ENCODE results near the gene NUP210L. TPM values are rescaled to one million over a fixed set of nuclear protein-coding genes. Genes with fewer than 3 reads are reported as not detected.

NUP210L gene
- total and polyA plus RNA-seq, 9 of the 15 experiments (the other 6 are each of a cell fraction or from before 2014, with no cell fraction given) = 0.01 to 0.04 TPM; not detected in 7

DNA sequence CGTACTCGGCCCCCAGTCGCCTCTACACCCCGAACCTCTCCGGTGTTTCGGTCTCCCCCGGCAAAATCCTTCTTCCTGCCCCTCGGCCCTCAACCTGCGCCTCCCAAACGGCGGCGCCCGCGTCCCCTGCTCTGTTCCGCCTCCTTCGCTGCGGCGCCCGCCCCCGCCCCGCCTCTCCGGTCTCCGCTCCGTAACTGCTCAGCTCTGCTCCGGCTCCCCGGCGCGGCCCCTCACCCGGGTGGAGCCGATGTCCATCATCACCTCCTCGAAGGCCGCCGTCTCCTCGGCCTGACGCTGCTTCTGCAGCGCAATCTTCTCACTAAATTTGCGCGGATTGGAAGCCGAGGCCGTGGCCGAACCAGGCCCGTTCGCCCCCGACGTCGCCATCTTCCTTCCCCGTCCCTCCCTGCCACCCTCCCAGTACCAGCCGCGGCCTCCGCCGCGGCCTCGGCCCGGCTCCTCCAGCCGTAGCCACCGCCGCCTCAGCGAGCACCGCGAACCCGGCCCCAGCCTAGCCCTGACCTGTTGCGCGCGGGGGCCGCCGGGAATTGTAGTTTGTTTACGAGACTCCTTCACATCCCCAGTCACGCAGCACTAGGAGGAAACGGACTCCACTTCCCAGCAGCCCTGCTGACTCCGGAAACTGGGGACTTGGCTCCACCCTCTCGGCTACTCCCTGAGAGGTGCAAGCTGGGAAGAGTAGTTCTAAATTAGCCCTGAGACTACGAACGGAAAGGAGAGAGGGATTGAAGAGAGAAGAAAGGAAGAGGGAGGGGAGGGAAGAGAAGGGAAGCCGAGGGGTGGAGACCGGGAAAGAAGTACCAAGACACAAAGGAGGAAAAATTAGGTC, 196.5 kb downstream of the NUP210L start, which contains the start of gene CRTC2 (continued):
- TF ChIP-seq SNIP1 (IDR thresholded peaks at IDR 0.05; ENCODE audit: low read depth) (peak; percentile 43; the same call in 1 of the 2 replicates), SOX6 (IDR thresholded peaks at IDR 0.05) (no peak), GATA2 (CRISPR knock-in tag; IDR thresholded peaks at IDR 0.05) (no peak), DNMT1 (IDR thresholded peaks at IDR 0.05) (no peak), CTBP1 (IDR thresholded peaks at IDR 0.05; ENCODE audit: borderline replicate concordance) (peak; percentile 50), ELF4 (CRISPR knock-in tag; IDR thresholded peaks at IDR 0.05) (peak; percentile 93), HDGF (IDR thresholded peaks at IDR 0.05) (0 out of 2 replicates have a peak, but pooled peaks have one; percentile 18), MIER1 (IDR thresholded peaks at IDR 0.05; ENCODE audit: low read depth) (no peak), RBM39 (optimal IDR thresholded peaks at IDR 0.05; ENCODE audit: low read depth, low read length) (no peak), POLR2H (tag; IDR thresholded peaks at IDR 0.05; ENCODE audit: low read depth) (peak; percentile 68), POLR2AphosphoS2 (IDR thresholded peaks at IDR 0.05; ENCODE audit: low read length) (peak; percentile 92), ZNF23 (CRISPR knock-in tag; IDR thresholded peaks at IDR 0.05) (no peak), NR2C1 (IDR thresholded peaks at IDR 0.05) (peak; percentile 98), NR2C1 (tag; IDR thresholded peaks at IDR 0.05) (peak; percentile 99), ZNF77 (CRISPR knock-in tag; IDR thresholded peaks at IDR 0.05) (no peak), KLF6 (CRISPR knock-in tag; IDR thresholded peaks at IDR 0.05; ENCODE audit: borderline replicate concordance) (peak; percentile 79; the same call in 1 of the 2 replicates), NR4A1 (CRISPR knock-in tag; IDR thresholded peaks at IDR 0.05) (no peak), NR4A1 (tag; IDR thresholded peaks at IDR 0.05) (peak; percentile 89), MAZ (CRISPR knock-in tag; conservative IDR thresholded peaks at IDR 0.05 in 1 of 2, IDR thresholded peaks at IDR 0.05 in 1 of 2) (peak; percentile 43 to 84), ZEB2 (IDR thresholded peaks at IDR 0.05) (no peak), ZNF431 (CRISPR knock-in tag; IDR thresholded peaks at IDR 0.05) (no peak), ZNF589 (CRISPR knock-in tag; IDR thresholded peaks at IDR 0.05; ENCODE audit: low read depth) (peak; percentile 51; the same call in 1 of the 2 replicates), SIN3B (IDR thresholded peaks at IDR 0.05; ENCODE audit: low read depth) (peak; percentile 30; the same call in 1 of the 2 replicates), MYNN (IDR thresholded peaks at IDR 0.05) (0 out of 2 replicates have a peak, but pooled peaks have one; percentile 14), MYNN (CRISPR knock-in tag; IDR thresholded peaks at IDR 0.05) (no peak)
- TF ChIP-seq, protein P1, sequence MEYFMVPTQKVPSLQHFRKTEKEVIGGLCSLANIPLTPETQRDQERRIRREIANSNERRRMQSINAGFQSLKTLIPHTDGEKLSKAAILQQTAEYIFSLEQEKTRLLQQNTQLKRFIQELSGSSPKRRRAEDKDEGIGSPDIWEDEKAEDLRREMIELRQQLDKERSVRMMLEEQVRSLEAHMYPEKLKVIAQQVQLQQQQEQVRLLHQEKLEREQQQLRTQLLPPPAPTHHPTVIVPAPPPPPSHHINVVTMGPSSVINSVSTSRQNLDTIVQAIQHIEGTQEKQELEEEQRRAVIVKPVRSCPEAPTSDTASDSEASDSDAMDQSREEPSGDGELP (CRISPR knock-in tag; IDR thresholded peaks at IDR 0.05; ENCODE audit: borderline replicate concordance) = peak; percentile 81
- TF ChIP-seq, protein P2, sequence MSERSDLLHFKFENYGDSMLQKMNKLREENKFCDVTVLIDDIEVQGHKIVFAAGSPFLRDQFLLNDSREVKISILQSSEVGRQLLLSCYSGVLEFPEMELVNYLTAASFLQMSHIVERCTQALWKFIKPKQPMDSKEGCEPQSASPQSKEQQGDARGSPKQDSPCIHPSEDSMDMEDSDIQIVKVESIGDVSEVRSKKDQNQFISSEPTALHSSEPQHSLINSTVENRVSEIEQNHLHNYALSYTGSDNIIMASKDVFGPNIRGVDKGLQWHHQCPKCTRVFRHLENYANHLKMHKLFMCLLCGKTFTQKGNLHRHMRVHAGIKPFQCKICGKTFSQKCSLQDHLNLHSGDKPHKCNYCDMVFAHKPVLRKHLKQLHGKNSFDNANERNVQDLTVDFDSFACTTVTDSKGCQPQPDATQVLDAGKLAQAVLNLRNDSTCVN (CRISPR knock-in tag; IDR thresholded peaks at IDR 0.05) = peak; percentile 93
- TF ChIP-seq, protein P3, sequence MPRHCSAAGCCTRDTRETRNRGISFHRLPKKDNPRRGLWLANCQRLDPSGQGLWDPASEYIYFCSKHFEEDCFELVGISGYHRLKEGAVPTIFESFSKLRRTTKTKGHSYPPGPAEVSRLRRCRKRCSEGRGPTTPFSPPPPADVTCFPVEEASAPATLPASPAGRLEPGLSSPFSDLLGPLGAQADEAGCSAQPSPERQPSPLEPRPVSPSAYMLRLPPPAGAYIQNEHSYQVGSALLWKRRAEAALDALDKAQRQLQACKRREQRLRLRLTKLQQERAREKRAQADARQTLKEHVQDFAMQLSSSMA (CRISPR knock-in tag; IDR thresholded peaks at IDR 0.05) = no peak

All from K562 (cell line).